Keratinocyte (primary cell): ENCODE data around the gene OR14A2.

ENCODE experiments used
- CTCF ChIP-seq, 3 experiments: IDR thresholded peaks in 1 of 3; conservative IDR thresholded peaks in 1 of 3; optimal IDR thresholded peaks in 1 of 3; 2 replicates in 2 of 3; 3 replicates in 1 of 3; pipeline versions ENCODE3 to v1.5.1; 2011; ENCODE audit warnings: low read length in 3 of 3, mild to moderate bottlenecking in 3 of 3, moderate library complexity in 2 of 3, control low read depth in 1 of 3, inconsistent platforms in 1 of 3; ENCODE audit not compliant: insufficient read depth in 2 of 3; ENCODE audit errors: extremely low read depth in 1 of 3
- EZH2 ChIP-seq: IDR thresholded peaks from one replicate; pipeline ENCODE4 v1.6.1; 2012; ENCODE audit warnings: inconsistent platforms, mild to moderate bottlenecking, low read length, moderate library complexity

DNA sequence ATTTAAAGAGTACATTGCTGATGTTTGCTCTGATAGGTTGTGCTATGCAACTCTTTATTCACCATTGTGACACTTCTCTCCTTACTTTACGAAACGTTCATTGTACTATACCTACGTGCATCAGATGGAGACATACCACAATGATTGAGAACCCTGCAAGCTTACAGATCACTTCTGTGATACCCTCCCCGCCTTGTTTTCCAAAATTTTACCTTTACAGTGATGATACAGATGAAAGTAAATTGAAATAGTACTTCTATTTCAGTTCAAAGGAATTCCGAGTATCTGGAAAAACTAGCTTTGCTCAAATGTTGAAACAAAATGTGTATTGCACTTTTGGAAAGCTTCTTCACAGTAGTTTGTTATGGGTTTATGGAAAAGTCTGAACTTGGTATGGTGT lies 6.2 kb downstream of the OR14A2 start:
- TF ChIP-seq EZH2 (no peak), CTCF (optimal IDR thresholded peaks at IDR 0.05 in 1 of 3, IDR thresholded peaks at IDR 0.05 in 1 of 3, conservative IDR thresholded peaks at IDR 0.05 in 1 of 3; ENCODE audit: extremely low read depth in 1 of 3, insufficient read depth in 2 of 3, low read length in 3 of 3) (no peak)
